Trophoblast cell (in vitro differentiated cells and primary cell): ENCODE data around the gene EGR1. TPM values are rescaled to one million over a fixed set of nuclear protein-coding genes. Genes with fewer than 3 reads are reported as not detected.

Experiments used
- DNase-seq, 2 donors: peaks; one replicate each; pipeline ENCODE4 v3.0.0-alpha.2; 2016
- H2AFZ ChIP-seq: 2 replicates; pipeline ENCODE4 v1.6.1; 2013; ENCODE audit warnings: low read length, moderate library complexity, mild to moderate bottlenecking; ENCODE audit not compliant: insufficient read depth, poor library complexity
- H2AK5ac ChIP-seq: 2 replicates; pipeline ENCODE4 v1.6.1; 2013; ENCODE audit warnings: mild to moderate bottlenecking, low read length
- H2BK120ac ChIP-seq: 2 replicates; pipeline ENCODE4 v1.6.1; 2013; ENCODE audit warnings: low read length, mild to moderate bottlenecking, moderate library complexity; ENCODE audit not compliant: insufficient read depth, poor library complexity
- H2BK12ac ChIP-seq: 2 replicates; pipeline ENCODE4 v1.6.1; 2013; ENCODE audit warnings: mild to moderate bottlenecking, low read length, moderate library complexity
- H2BK5ac ChIP-seq: 2 replicates; pipeline ENCODE4 v1.6.1; 2013; ENCODE audit warnings: low read length, low read depth, moderate library complexity, mild to moderate bottlenecking; ENCODE audit not compliant: poor library complexity
- H3K14ac ChIP-seq: 2 replicates; pipeline ENCODE4 v1.6.1; 2013; ENCODE audit warnings: mild to moderate bottlenecking, low read length
- H3K18ac ChIP-seq: 2 replicates; pipeline ENCODE4 v1.6.1; 2013; ENCODE audit warnings: mild to moderate bottlenecking, low read length
- H3K23ac ChIP-seq: 2 replicates; pipeline ENCODE4 v1.6.1; 2013; ENCODE audit warnings: low read length
- H3K27ac ChIP-seq: 2 replicates; pipeline ENCODE4 v1.5.1; 2013; ENCODE audit warnings: low read depth, mild to moderate bottlenecking, inconsistent platforms, low read length, moderate library complexity
- H3K27me3 ChIP-seq: 2 replicates; pipeline ENCODE4 v1.6.1; 2013; ENCODE audit warnings: inconsistent platforms, mild to moderate bottlenecking, low read length, moderate library complexity; ENCODE audit not compliant: insufficient read depth
- H3K36me3 ChIP-seq, 2 experiments: 1 replicate in 1 of 2; 2 replicates in 1 of 2; pipeline ENCODE4 v1.6.1; 2013; ENCODE audit warnings: low read length in 2 of 2, mild to moderate bottlenecking in 2 of 2, moderate library complexity in 1 of 2; ENCODE audit not compliant: insufficient read depth in 2 of 2, control insufficient read depth in 1 of 2
- H3K4ac ChIP-seq: 2 replicates; pipeline ENCODE4 v1.6.1; 2013; ENCODE audit warnings: low read depth, mild to moderate bottlenecking, low read length, moderate library complexity
- H3K4me1 ChIP-seq, 2 experiments: 1 replicate in 1 of 2; 2 replicates in 1 of 2; pipeline ENCODE4 v1.6.1; 2013; ENCODE audit warnings: low read length in 2 of 2, mild to moderate bottlenecking in 2 of 2, moderate library complexity in 1 of 2; ENCODE audit not compliant: insufficient read depth in 2 of 2, control insufficient read depth in 1 of 2
- H3K4me2 ChIP-seq: 2 replicates; pipeline ENCODE4 v1.6.1; 2013; ENCODE audit warnings: inconsistent platforms, mild to moderate bottlenecking, low read length, moderate library complexity
- H3K4me3 ChIP-seq: 2 replicates; pipeline ENCODE4 v1.5.1; 2013; ENCODE audit warnings: mild to moderate bottlenecking, low read depth, low read length, inconsistent platforms
- H3K79me1 ChIP-seq: one replicate; pipeline ENCODE4 v1.6.1; 2013; ENCODE audit warnings: low read length
- H3K79me2 ChIP-seq: 2 replicates; pipeline ENCODE4 v1.6.1; 2013; ENCODE audit warnings: low read length, mild to moderate bottlenecking; ENCODE audit not compliant: control insufficient read depth, insufficient read depth, poor library complexity
- H3K9ac ChIP-seq: 2 replicates; pipeline ENCODE4 v1.6.1; 2013; ENCODE audit warnings: mild to moderate bottlenecking, low read length
- H3K9me3 ChIP-seq: 2 replicates; pipeline ENCODE4 v1.6.1; 2013; ENCODE audit warnings: low read depth, mild to moderate bottlenecking, control low read depth, inconsistent platforms, low read length; ENCODE audit not compliant: insufficient read depth
- H4K12ac ChIP-seq: 2 replicates; pipeline ENCODE4 v1.6.1; 2013; ENCODE audit warnings: low read depth, mild to moderate bottlenecking, low read length, moderate library complexity
- H4K8ac ChIP-seq: 2 replicates; pipeline ENCODE4 v1.6.1; 2013; ENCODE audit warnings: low read depth, mild to moderate bottlenecking, low read length, moderate library complexity
- H4K91ac ChIP-seq: one replicate; pipeline ENCODE4 v1.6.1; 2013; ENCODE audit warnings: low read depth, mild to moderate bottlenecking, low read length, moderate library complexity
- WGBS: extraction: QIAGEN DNeasy Blood & Tissue Kit; methylation state at CpG from one replicate; pipeline ENCODE4 v1.1.7; 2013; ENCODE audit warnings: missing lambda C conversion rate; ENCODE audit not compliant: insufficient read length, insufficient coverage; ENCODE audit errors: extremely low coverage; 5-methylcytosine and 5-hydroxymethylcytosine counted together
- polyA plus RNA-seq: library from polyadenylated mRNA; stranded (reverse); fragments of 200-250 nt; gene quantifications from 2 replicates; pipeline ENCODE4 v1.2.3, GENCODE V29; 2013

EGR1 gene
- 12.2 and 12.9 TPM in 2 replicates for polyA plus RNA-seq

DNA sequence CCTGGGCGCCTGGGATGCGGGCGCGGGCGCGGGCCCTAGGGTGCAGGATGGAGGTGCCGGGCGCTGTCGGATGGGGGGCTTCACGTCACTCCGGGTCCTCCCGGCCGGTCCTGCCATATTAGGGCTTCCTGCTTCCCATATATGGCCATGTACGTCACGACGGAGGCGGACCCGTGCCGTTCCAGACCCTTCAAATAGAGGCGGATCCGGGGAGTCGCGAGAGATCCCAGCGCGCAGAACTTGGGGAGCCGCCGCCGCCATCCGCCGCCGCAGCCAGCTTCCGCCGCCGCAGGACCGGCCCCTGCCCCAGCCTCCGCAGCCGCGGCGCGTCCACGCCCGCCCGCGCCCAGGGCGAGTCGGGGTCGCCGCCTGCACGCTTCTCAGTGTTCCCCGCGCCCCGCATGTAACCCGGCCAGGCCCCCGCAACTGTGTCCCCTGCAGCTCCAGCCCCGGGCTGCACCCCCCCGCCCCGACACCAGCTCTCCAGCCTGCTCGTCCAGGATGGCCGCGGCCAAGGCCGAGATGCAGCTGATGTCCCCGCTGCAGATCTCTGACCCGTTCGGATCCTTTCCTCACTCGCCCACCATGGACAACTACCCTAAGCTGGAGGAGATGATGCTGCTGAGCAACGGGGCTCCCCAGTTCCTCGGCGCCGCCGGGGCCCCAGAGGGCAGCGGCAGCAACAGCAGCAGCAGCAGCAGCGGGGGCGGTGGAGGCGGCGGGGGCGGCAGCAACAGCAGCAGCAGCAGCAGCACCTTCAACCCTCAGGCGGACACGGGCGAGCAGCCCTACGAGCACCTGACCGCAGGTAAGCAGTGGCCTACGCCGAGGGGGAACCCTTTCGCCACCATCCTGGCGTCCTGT, at the start of gene EGR1:
Gene EGR1, plus strand, starts transcription at position 219 of the 864 bp plus-strand sequence. Its CDS starts 283 bp downstream, at position 502.
- WGBS, result no CpG with 5 or more reads among the region's 85 CpGs
- Histone ChIP-seq H3K79me1 (peaks cover 11% of the 10 kb centered on the region), H3K4ac (no peak within 1 kb of the TSS), H3K4me1 (peaks cover 7 to 10% of the 10 kb centered on the region in 2 experiments), H3K18ac (peak within 1 kb of the TSS; percentile 13), H2BK12ac (no peak within 1 kb of the TSS), H4K12ac (peak within 1 kb of the TSS; percentile 63), H2AK5ac (no peak within 1 kb of the TSS), H2BK5ac (peak within 1 kb of the TSS; percentile 80), H4K91ac (peak within 1 kb of the TSS; percentile 69), H3K27me3 (no peaks in the 10 kb centered on the region), H4K8ac (peak within 1 kb of the TSS; percentile 82), H3K79me2 (peaks cover 4% of the 10 kb centered on the region), H2BK120ac (peak within 1 kb of the TSS; percentile 80), H3K23ac (no peak within 1 kb of the TSS), H3K9ac (peak within 1 kb of the TSS; percentile 84), H3K27ac (peak within 1 kb of the TSS; percentile 94), H3K4me2 (peak within 1 kb of the TSS; percentile 98), H3K4me3 (peak within 1 kb of the TSS; percentile 92), H3K9me3 (peaks cover 3% of the 10 kb centered on the region), H3K14ac (peak within 1 kb of the TSS; percentile 58), H3K36me3 (peaks cover 7 to 10% of the 10 kb centered on the region in 2 experiments), H2AFZ (peak within 1 kb of the TSS; percentile 78)
- peak; percentile 88 to 94 for DNase-seq

DNA sequence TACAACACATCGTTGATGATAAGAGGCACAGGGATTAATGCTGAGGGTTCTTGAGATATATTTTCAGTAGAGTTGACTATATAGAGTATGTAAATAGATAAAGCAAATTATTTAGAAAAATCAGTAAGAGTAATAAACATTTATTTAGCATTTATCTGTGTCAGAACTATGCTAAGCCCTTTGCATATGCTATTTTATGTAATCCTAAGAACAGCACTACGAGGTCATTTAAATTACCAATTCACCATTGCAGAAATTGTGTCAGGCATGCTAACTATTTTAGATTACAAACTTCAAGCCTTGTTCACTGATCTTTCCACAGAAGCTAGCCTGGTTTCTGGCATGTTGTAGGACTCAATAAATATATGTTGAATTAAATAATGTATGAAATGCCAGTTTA, 46.8 kb upstream of the EGR1 start:
- no peak for DNase-seq
- Histone ChIP-seq H2AK5ac (no peak overlapping the region), H3K79me1 (no peaks in the 10 kb centered on the region), H3K4me2 (no peak overlapping the region), H3K4me3 (no peak overlapping the region), H3K9ac (no peak overlapping the region), H4K8ac (no peak overlapping the region), H4K91ac (no peak overlapping the region), H3K27me3 (no peaks in the 10 kb centered on the region), H2BK12ac (no peak overlapping the region), H3K18ac (no peak overlapping the region), H3K4me1 (no peaks in the 10 kb centered on the region), H3K79me2 (no peaks in the 10 kb centered on the region), H3K4ac (no peak overlapping the region), H2BK120ac (no peak overlapping the region), H3K27ac (no peak overlapping the region), H4K12ac (no peak overlapping the region), H3K23ac (no peak overlapping the region), H3K9me3 (no peaks in the 10 kb centered on the region), H2BK5ac (no peak overlapping the region), H2AFZ (no peak overlapping the region), H3K14ac (no peak overlapping the region), H3K36me3 (peaks cover 38 to 51% of the 10 kb centered on the region in 2 experiments)
- no CpG with 5 or more reads among the region's 2 CpGs for WGBS

- Histone ChIP-seq H3K23ac (no peak overlapping the region), H4K91ac (no peak overlapping the region), H3K79me1 (no peaks in the 10 kb centered on the region), H4K12ac (no peak overlapping the region), H2BK5ac (no peak overlapping the region), H2BK120ac (no peak overlapping the region), H3K4me3 (no peak overlapping the region), H3K4me1 (no peaks in the 10 kb centered on the region), H2AK5ac (no peak overlapping the region), H2BK12ac (no peak overlapping the region), H3K4ac (no peak overlapping the region), H4K8ac (no peak overlapping the region), H3K9ac (no peak overlapping the region), H3K18ac (no peak overlapping the region), H3K27ac (no peak overlapping the region), H3K27me3 (no peaks in the 10 kb centered on the region), H3K9me3 (no peaks in the 10 kb centered on the region), H2AFZ (no peak overlapping the region), H3K4me2 (no peak overlapping the region), H3K79me2 (no peaks in the 10 kb centered on the region), H3K36me3 (peaks cover 38 to 66% of the 10 kb centered on the region in 2 experiments), H3K14ac (no peak overlapping the region)
- WGBS, result no CpG with 5 or more reads among the region's 1 CpG
- no peak for DNase-seq
Measured at GRCh38 chr5:138425079-138425478, 40.2 kb upstream of the EGR1 start.

GRCh38 chr5:138435943-138436342, 29.3 kb upstream of the EGR1 start:
- no peak overlapping the region for H2BK120ac ChIP-seq
- H3K23ac ChIP-seq, result no peak overlapping the region
- no peak overlapping the region for H3K14ac ChIP-seq
- no peak overlapping the region for H2AFZ ChIP-seq
- H3K18ac ChIP-seq, result no peak overlapping the region
- no peaks in the 10 kb centered on the region for H3K79me1 ChIP-seq
- no peak overlapping the region for H3K4ac ChIP-seq
- peaks cover 22 to 39% of the 10 kb centered on the region in 2 experiments for H3K36me3 ChIP-seq
- no peak overlapping the region for H2BK5ac ChIP-seq
- no peak overlapping the region for H4K91ac ChIP-seq
- H4K12ac ChIP-seq, result no peak overlapping the region
- no peak overlapping the region for H3K27ac ChIP-seq
- no peaks in the 10 kb centered on the region for H3K79me2 ChIP-seq
- no peaks in the 10 kb centered on the region for H3K9me3 ChIP-seq
- H3K4me3 ChIP-seq, result no peak overlapping the region
- no peak overlapping the region for H2AK5ac ChIP-seq
- peaks cover 2 to 5% of the 10 kb centered on the region in 2 experiments for H3K4me1 ChIP-seq
- DNase-seq, result no peak
- no peak overlapping the region for H3K9ac ChIP-seq
- H3K27me3 ChIP-seq, result peaks cover 4% of the 10 kb centered on the region
- no CpG with 5 or more reads among the region's 5 CpGs for WGBS
- no peak overlapping the region for H2BK12ac ChIP-seq
- H3K4me2 ChIP-seq, result no peak overlapping the region
- no peak overlapping the region for H4K8ac ChIP-seq
